ENCODE data around the gene SCN1A.
"Not testable (repeated sequence)": the region's sequence is repeated elsewhere in the genome, so short reads cannot be mapped to it uniquely, and the experiment has no call there.

Gene SCN1A

GRCh38 chr2:166135152-166135848, 7.5 kb upstream of the SCN1A start:
- no peak for DNase-seq

- no peak for DNase-seq
Observed at GRCh38 chr2:166134252-166135151, 6.7 kb upstream of the SCN1A start.

GRCh38 chr2:166133653-166134052, 5.8 kb upstream of the SCN1A start:
- DNase-seq, result no peak

- DNase-seq, result no peak
Observed at GRCh38 chr2:166128156-166128505, 311 bp upstream of the SCN1A start.

GRCh38 chr2:166126007-166126639, 1.7 kb downstream of the SCN1A start:
- no peak for DNase-seq

GRCh38 chr2:166125557-166125956, 2.3 kb downstream of the SCN1A start:
- no peak for DNase-seq

GRCh38 chr2:166118180-166118579, 9.6 kb downstream of the SCN1A start:
- no peak for DNase-seq

GRCh38 chr2:166117491-166117890, 10.3 kb downstream of the SCN1A start:
- DNase-seq, result no peak

- DNase-seq, result no peak
Observed at GRCh38 chr2:166115589-166115988, 12.2 kb downstream of the SCN1A start.

GRCh38 chr2:166112193-166112605, 15.6 kb downstream of the SCN1A start:
- DNase-seq, result no peak

GRCh38 chr2:166106431-166107015, 21.3 kb downstream of the SCN1A start:
- DNase-seq, result peak; percentile 36 to 53

GRCh38 chr2:166104773-166105172, 23.0 kb downstream of the SCN1A start:
- no peak for DNase-seq

- no peak for DNase-seq
Observed at GRCh38 chr2:166104084-166104483, 23.7 kb downstream of the SCN1A start.

GRCh38 chr2:166103277-166103676, 24.5 kb downstream of the SCN1A start:
- DNase-seq, result not testable (repeated sequence)

GRCh38 chr2:166094325-166094724, 33.5 kb downstream of the SCN1A start:
- DNase-seq, result no peak

- no peak for DNase-seq
Observed at GRCh38 chr2:166092889-166093288, 34.9 kb downstream of the SCN1A start.

GRCh38 chr2:166091439-166091838, 36.4 kb downstream of the SCN1A start:
- DNase-seq, result no peak

GRCh38 chr2:166090908-166091307, 36.9 kb downstream of the SCN1A start:
- DNase-seq, result no peak

GRCh38 chr2:166090346-166090745, 37.5 kb downstream of the SCN1A start:
- DNase-seq, result no peak

- no peak for DNase-seq
Observed at GRCh38 chr2:166088634-166089033, 39.2 kb downstream of the SCN1A start.

- no peak for DNase-seq
Observed at GRCh38 chr2:166084301-166084700, 43.5 kb downstream of the SCN1A start.

GRCh38 chr2:166082736-166083135, 45.1 kb downstream of the SCN1A start:
- DNase-seq, result no peak

GRCh38 chr2:166081852-166082251, 46.0 kb downstream of the SCN1A start:
- no peak for DNase-seq
